GM23248 (cell line): ENCODE data around the gene OCEL1.

Experiments
- EZH2 ChIP-seq: fragments of 200-600 bp; sonication (generic); IDR thresholded peaks from 2 replicates; pipeline ENCODE4 v1.6.1; 2018; ENCODE audit warnings: antibody characterized with exemption, mild to moderate bottlenecking; ENCODE audit not compliant: insufficient read depth, poor library complexity, severe bottlenecking
- EZH2phosphoT487 ChIP-seq: fragments of 200-600 bp; sonication (generic); IDR thresholded peaks from 2 replicates; pipeline ENCODE4 v1.6.1; 2018; ENCODE audit warnings: antibody characterized with exemption, moderate library complexity, mild to moderate bottlenecking, low read depth; ENCODE audit not compliant: insufficient read depth

DNA sequence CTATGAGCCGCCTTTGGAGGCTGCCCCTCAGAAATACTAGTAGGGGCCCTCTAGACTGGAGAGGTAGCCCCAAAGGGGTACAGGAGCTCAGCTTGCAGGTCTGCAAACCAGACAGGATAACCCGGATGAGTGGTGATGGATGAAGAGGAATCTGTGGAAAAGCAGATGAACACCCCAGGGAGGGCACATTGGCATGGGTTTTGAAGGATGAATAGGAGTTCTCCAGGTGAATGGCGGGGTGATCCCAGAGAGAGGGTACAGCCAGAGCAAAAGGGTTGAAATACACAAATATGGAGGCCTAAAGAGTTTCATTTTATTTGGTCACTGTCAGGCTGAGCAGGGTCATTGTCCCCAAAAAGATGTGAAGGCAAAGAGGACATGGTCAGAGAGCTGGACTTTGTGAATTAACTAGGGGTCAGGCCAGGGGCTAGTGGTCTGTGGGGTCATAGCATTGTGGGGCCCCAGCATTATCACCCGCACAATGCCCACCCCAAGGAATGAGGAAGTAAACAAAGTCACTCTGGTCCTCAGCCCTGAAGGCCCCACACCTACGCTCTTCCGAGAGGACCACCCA, 14.9 kb downstream of the OCEL1 start:
- TF ChIP-seq EZH2 (no peak), EZH2phosphoT487 (no peak)
